PC-3 (cell line): Measurements from ENCODE around the gene SCN2B. TPM values are rescaled to one million over a fixed set of nuclear protein-coding genes. Genes with fewer than 3 reads are reported as not detected.
A peak's percentile ranks its signal among the peaks of the same experiment; 100 is the strongest.
"Not testable (repeated sequence)": the region's sequence is repeated elsewhere in the genome, so short reads cannot be mapped to it uniquely, and the experiment has no call there.

Experiments
- ATAC-seq: fragments of 200-7000 bp; cut with Tn5 transposase; 2 replicates; pipeline ENCODE4 v1.9.1; 2020; ENCODE audit warnings: mild to moderate bottlenecking, moderate library complexity
- BruUV-seq: library from RNA; stranded (reverse); fragments of 400-500 nt; replicated peaks from 2 replicates; lab custom pipeline; 2021; lab: Mats Ljungman, UMichigan
- CTCF ChIA-PET: fragments of 300-600 bp; sonication (Branson Sonifier 250); formaldehyde crosslinking; loops from one replicate; lab custom pipeline; 2022; ENCODE audit warnings: antibody characterized with exemption; lab: Charles Lee
- POLR2A ChIA-PET: fragments of 300-600 bp; sonication (Branson Sonifier 250); formaldehyde crosslinking; loops from one replicate; lab custom pipeline; 2022; ENCODE audit warnings: antibody characterized with exemption; ENCODE audit not compliant: unreplicated experiment; lab: Charles Lee
- DNase-seq: peaks from one replicate; pipeline ENCODE4 v3.0.0-alpha.2; 2015
- H2AFZ ChIP-seq: fragments of 300-600 bp; sonication (generic); 2 replicates; pipeline ENCODE4 v1.6.0; 2016; ENCODE audit warnings: antibody characterized with exemption, low read length
- H3F3A ChIP-seq: fragments of 300-600 bp; sonication (generic); one replicate; pipeline ENCODE4 v1.6.0; 2017; ENCODE audit warnings: antibody characterized with exemption, low read length, control low read depth, mild to moderate bottlenecking; ENCODE audit not compliant: unreplicated experiment
- H3K27ac ChIP-seq: fragments of 300-600 bp; sonication (generic); 2 replicates; pipeline ENCODE4 v1.5.1; 2016; ENCODE audit warnings: mild to moderate bottlenecking, low read length
- H3K27me3 ChIP-seq: fragments of 300-600 bp; sonication (generic); 2 replicates; pipeline ENCODE4 v1.6.1; 2016; ENCODE audit warnings: low read length, mixed read lengths
- H3K36me3 ChIP-seq: fragments of 300-600 bp; sonication (generic); 2 replicates; pipeline ENCODE4 v1.6.1; 2016; ENCODE audit warnings: low read depth, mixed run types, low read length, mixed read lengths
- H3K4me1 ChIP-seq: fragments of 300-600 bp; sonication (generic); 2 replicates; pipeline ENCODE4 v1.5.1; 2016; ENCODE audit warnings: low read length; ENCODE audit not compliant: insufficient read depth
- H3K4me2 ChIP-seq: fragments of 300-600 bp; sonication (generic); 2 replicates; pipeline ENCODE4 v1.6.0; 2016; ENCODE audit warnings: low read length
- H3K4me3 ChIP-seq: fragments of 300-600 bp; sonication (generic); 2 replicates; pipeline ENCODE4 v1.5.1; 2016; ENCODE audit warnings: mild to moderate bottlenecking, low read length, mixed read lengths
- H3K79me2 ChIP-seq: fragments of 300-600 bp; sonication (generic); 2 replicates; pipeline ENCODE4 v1.6.1; 2017; ENCODE audit warnings: low read length, mixed read lengths
- H3K9ac ChIP-seq: fragments of 300-600 bp; sonication (generic); 2 replicates; pipeline ENCODE4 v1.6.0; 2016; ENCODE audit warnings: mild to moderate bottlenecking, low read length
- H3K9me2 ChIP-seq: fragments of 300-600 bp; sonication (generic); replicated peaks from 2 replicates; pipeline ENCODE4 v1.6.1; 2016; ENCODE audit warnings: mixed run types, low read length, mixed read lengths
- H3K9me3 ChIP-seq: fragments of 300-600 bp; sonication (generic); 2 replicates; pipeline ENCODE4 v1.6.1; 2016; ENCODE audit warnings: low read length, mixed read lengths
- H4K20me1 ChIP-seq: fragments of 300-600 bp; sonication (generic); 2 replicates; pipeline ENCODE4 v1.6.1; 2016; ENCODE audit warnings: low read length, mixed read lengths
- EZH2 ChIP-seq: fragments of 300-600 bp; sonication (generic); IDR thresholded peaks from one replicate; pipeline ENCODE4 v1.6.1; 2017; ENCODE audit warnings: antibody characterized with exemption, mild to moderate bottlenecking, low read length; ENCODE audit not compliant: unreplicated experiment
- EZH2phosphoT487 ChIP-seq: fragments of 300-600 bp; sonication (generic); IDR thresholded peaks from 2 replicates; pipeline ENCODE4 v1.6.1; 2018; ENCODE audit warnings: mild to moderate bottlenecking, antibody characterized with exemption, low read length, borderline replicate concordance
- intact Hi-C: fragments of 100-400 bp; cut with micrococcal nuclease; formaldehyde crosslinking; loops from 2 replicates; pipeline ENCODE4 v1.9.0; 2023
- total RNA-seq: library from RNA; depleted of rRNA; stranded (reverse); fragments of >200 nt; gene quantifications from 2 replicates; pipeline ENCODE4 v1.2.3, GENCODE V29; 2014
- TF ChIP-seq, protein P1 (sequence below): fragments of 300-600 bp; sonication (generic); conservative IDR thresholded peaks from 2 replicates; pipeline ENCODE4 v1.5.1; 2017; ENCODE audit warnings: antibody characterized with exemption, low read depth, mild to moderate bottlenecking, low read length

Gene SCN2B
- total RNA-seq, 1 experiment from 2014 or later = not detected

DNA sequence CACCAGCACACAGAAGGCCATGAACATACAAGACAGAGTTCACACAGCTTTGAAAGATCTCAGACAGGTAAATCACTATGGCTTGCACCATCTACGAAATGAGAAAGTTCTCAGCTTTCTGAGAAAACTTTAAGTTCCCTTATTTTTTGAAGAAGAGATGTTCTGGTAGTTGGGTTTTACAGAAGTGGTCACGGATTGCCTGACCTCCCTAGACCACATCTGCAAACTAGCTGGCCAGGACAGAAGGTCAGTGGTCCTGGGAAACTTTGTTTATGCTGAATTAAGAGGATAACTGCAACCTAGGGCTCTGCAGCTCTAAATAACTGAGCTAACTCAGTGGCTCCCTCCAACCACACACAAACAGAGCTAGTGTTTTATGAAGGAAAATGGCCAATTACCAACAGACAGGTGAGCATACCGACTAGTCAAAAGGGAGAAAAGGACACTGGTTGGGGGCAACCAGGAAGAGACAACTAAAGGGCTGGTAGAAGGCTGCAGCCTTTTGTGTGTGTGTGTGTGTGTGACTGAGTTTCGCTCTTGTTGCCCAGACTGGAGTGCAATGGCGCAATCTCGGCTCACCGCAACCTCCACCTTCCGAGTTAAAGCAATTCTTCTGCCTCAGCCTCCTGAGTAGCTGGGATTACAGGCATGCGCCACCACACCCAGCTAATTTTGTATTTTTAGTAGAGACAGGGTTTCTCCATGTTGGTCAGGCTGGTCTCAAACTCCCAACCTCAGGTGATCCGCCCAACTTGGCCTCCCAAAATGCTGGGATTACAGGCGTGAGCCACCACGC, 8.5 kb upstream of the SCN2B start:
- BruUV-seq = no TSS peak
- CTCF ChIA-PET = no interaction called here
- intact Hi-C loops = no loop called here
- no peak for DNase-seq
- Histone ChIP-seq H3K9ac (no peak overlapping the region), H3K79me2 (no peaks in the 10 kb centered on the region), H4K20me1 (no peaks in the 10 kb centered on the region), H3K27me3 (peaks cover 17% of the 10 kb centered on the region), H3K4me3 (no peak overlapping the region), H3K4me1 (no peaks in the 10 kb centered on the region), H3K9me3 (no peaks in the 10 kb centered on the region), H3K27ac (no peak overlapping the region), H3K36me3 (no peaks in the 10 kb centered on the region), H3K9me2 (no peaks in the 10 kb centered on the region), H3F3A (no peaks in the 10 kb centered on the region), H2AFZ (no peak overlapping the region), H3K4me2 (no peak overlapping the region)
- no peak for TF ChIP-seq EZH2phosphoT487
- TF ChIP-seq, protein P1, sequence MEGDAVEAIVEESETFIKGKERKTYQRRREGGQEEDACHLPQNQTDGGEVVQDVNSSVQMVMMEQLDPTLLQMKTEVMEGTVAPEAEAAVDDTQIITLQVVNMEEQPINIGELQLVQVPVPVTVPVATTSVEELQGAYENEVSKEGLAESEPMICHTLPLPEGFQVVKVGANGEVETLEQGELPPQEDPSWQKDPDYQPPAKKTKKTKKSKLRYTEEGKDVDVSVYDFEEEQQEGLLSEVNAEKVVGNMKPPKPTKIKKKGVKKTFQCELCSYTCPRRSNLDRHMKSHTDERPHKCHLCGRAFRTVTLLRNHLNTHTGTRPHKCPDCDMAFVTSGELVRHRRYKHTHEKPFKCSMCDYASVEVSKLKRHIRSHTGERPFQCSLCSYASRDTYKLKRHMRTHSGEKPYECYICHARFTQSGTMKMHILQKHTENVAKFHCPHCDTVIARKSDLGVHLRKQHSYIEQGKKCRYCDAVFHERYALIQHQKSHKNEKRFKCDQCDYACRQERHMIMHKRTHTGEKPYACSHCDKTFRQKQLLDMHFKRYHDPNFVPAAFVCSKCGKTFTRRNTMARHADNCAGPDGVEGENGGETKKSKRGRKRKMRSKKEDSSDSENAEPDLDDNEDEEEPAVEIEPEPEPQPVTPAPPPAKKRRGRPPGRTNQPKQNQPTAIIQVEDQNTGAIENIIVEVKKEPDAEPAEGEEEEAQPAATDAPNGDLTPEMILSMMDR = no peak
- no peak for TF ChIP-seq EZH2
- no peak for ATAC-seq
- POLR2A ChIA-PET = no interaction called here

DNA sequence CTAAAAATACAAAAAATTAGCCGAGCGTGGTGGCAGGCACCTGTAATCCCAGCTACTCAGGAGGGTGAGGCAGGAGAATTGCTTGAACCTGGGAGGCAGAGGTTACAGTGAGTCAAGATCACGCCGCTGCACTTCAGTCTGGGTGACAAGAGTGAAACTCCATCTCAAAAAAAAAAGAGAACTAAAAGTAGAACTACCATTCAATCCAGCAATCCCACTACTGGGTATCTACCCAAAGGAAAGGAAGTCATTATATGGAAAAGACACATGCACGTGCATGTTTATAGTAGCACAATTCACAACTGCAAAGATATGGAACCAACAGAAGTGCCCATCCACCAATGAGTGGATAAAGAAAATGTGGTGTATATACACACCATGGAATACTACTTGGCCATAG, 7.3 kb upstream of the SCN2B start:
- POLR2A ChIA-PET, CTCF ChIA-PET: not testable (repeated sequence)

DNA sequence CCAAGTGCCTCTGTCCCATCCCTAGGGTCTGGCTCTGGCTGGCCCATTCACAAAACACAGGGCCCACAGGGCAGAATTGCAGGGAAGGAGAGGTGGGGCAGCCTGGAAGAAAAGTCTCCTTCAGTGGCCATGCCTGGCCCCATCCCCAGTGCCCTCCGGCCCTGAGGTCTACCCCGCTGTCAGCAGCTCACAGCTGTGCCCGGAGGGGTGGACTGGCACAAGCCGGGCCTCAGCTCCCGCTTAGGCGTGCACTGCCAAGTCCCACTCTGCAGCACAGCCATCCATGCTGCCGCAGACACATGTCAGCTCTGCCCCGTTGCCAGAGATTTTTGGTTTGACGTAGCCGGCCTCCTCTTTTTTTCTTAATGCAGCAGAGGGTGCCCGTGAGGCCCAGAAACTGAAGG, 3.9 kb upstream of the SCN2B start:
- intact Hi-C loops = no loop called here
- Histone ChIP-seq H2AFZ (0 out of 2 replicates have a peak overlapping the region, but pooled peaks have one; percentile 9), H3F3A (no peaks in the 10 kb centered on the region), H4K20me1 (no peaks in the 10 kb centered on the region), H3K9me2 (no peaks in the 10 kb centered on the region), H3K9ac (no peak overlapping the region), H3K27me3 (no peaks in the 10 kb centered on the region), H3K4me1 (peaks cover 10% of the 10 kb centered on the region), H3K36me3 (no peaks in the 10 kb centered on the region), H3K4me2 (no peak overlapping the region), H3K9me3 (no peaks in the 10 kb centered on the region), H3K27ac (no peak overlapping the region), H3K79me2 (no peaks in the 10 kb centered on the region), H3K4me3 (no peak overlapping the region)
- CTCF ChIA-PET = interaction anchor here (0.6 kb wide), 1 partner anchor 18 kb away, joined by 6 read pairs; no protein-coding TSS in a partner anchor
- no TSS peak for BruUV-seq
- POLR2A ChIA-PET = no interaction called here
- no peak for DNase-seq
- TF ChIP-seq EZH2phosphoT487 (no peak), EZH2 (no peak)
- TF ChIP-seq, protein P1 = no peak
- no peak for ATAC-seq

More for the DNA sequence above, 7.3 kb upstream of the SCN2B start:
- H3K4me1 ChIP-seq, intact Hi-C loops, H3K4me3 ChIP-seq, H3K79me2 ChIP-seq, BruUV-seq, H3K4me2 ChIP-seq, H2AFZ ChIP-seq, ATAC-seq, H3K9me3 ChIP-seq, H4K20me1 ChIP-seq, H3F3A ChIP-seq, H3K36me3 ChIP-seq, DNase-seq, H3K9me2 ChIP-seq, H3K9ac ChIP-seq, H3K27ac ChIP-seq: not testable (repeated sequence)
- H3K27me3 ChIP-seq = peaks cover 17% of the 10 kb centered on the region
